Globus pallidus (tissue), 1 donor: ENCODE measurements around the gene SUGCT.
"Not testable (repeated sequence)": the region's sequence is repeated elsewhere in the genome, so short reads cannot be mapped to it uniquely, and the experiment has no call there.

Experiments used
- DNase-seq: peaks from one replicate; pipeline ENCODE4 v3.0.0-alpha.2; 2015; ENCODE audit warnings: low spot score

Gene SUGCT

GRCh38 chr7:40200791-40201190, 66.0 kb downstream of the SUGCT start:
- no peak for DNase-seq

- DNase-seq, result no peak
These were observed 68.0 kb downstream of the SUGCT start for GRCh38 chr7:40202851-40203250.

- no peak for DNase-seq
These were observed 69.8 kb downstream of the SUGCT start for GRCh38 chr7:40204581-40204980.

GRCh38 chr7:40205992-40206391, 71.2 kb downstream of the SUGCT start:
- DNase-seq, result no peak

GRCh38 chr7:40211276-40212003, 76.6 kb downstream of the SUGCT start:
- no peak for DNase-seq

GRCh38 chr7:40213291-40213690, 78.5 kb downstream of the SUGCT start:
- DNase-seq, result no peak

GRCh38 chr7:40213856-40214255, 79.1 kb downstream of the SUGCT start:
- DNase-seq, result no peak

GRCh38 chr7:40218612-40219011, 83.8 kb downstream of the SUGCT start:
- not testable (repeated sequence) for DNase-seq

- no peak for DNase-seq
These were observed 85.1 kb downstream of the SUGCT start for GRCh38 chr7:40219917-40220316.

- DNase-seq, result no peak
These were observed 85.7 kb downstream of the SUGCT start for GRCh38 chr7:40220421-40220911.

GRCh38 chr7:40221836-40222235, 87.0 kb downstream of the SUGCT start:
- no peak for DNase-seq

- no peak for DNase-seq
These were observed 88.8 kb downstream of the SUGCT start for GRCh38 chr7:40223451-40224127.

- DNase-seq, result no peak
These were observed 95.3 kb downstream of the SUGCT start for GRCh38 chr7:40230101-40230500.

GRCh38 chr7:40231796-40232195, 97.0 kb downstream of the SUGCT start:
- no peak for DNase-seq

- DNase-seq, result peak; percentile 40
These were observed 97.6 kb downstream of the SUGCT start for GRCh38 chr7:40232242-40232893.

GRCh38 chr7:40234046-40234445, 99.2 kb downstream of the SUGCT start:
- no peak for DNase-seq

GRCh38 chr7:40234666-40235065, 99.9 kb downstream of the SUGCT start:
- DNase-seq, result no peak

- DNase-seq, result no peak
These were observed 102.9 kb downstream of the SUGCT start for GRCh38 chr7:40237731-40238130.

GRCh38 chr7:40239755-40240303, 105.0 kb downstream of the SUGCT start:
- DNase-seq, result no peak

GRCh38 chr7:40243076-40243475, 108.3 kb downstream of the SUGCT start:
- no peak for DNase-seq

GRCh38 chr7:40244226-40244625, 109.4 kb downstream of the SUGCT start:
- no peak for DNase-seq

GRCh38 chr7:40248681-40249080, 113.9 kb downstream of the SUGCT start:
- no peak for DNase-seq

GRCh38 chr7:40253444-40253843, 118.6 kb downstream of the SUGCT start:
- DNase-seq, result not testable (repeated sequence)
